Effector memory CD4-positive, alpha-beta T cell (primary cell): ENCODE measurements around the gene PMFBP1.
A peak's percentile ranks its signal among the peaks of the same experiment; 100 is the strongest.
"Not testable (repeated sequence)": the region's sequence is repeated elsewhere in the genome, so short reads cannot be mapped to it uniquely, and the experiment has no call there.

Experiments
- DNase-seq, 3 donors: peaks; one replicate each; pipeline ENCODE4 v3.0.0-alpha.2; 2020
- H3K27ac ChIP-seq: 2 replicates; pipeline ENCODE4 v1.7.0; 2013; ENCODE audit warnings: mild to moderate bottlenecking, low read length, moderate library complexity; ENCODE audit not compliant: insufficient read depth, poor library complexity, severe bottlenecking
- H3K27me3 ChIP-seq: replicated peaks from 2 replicates; pipeline ENCODE4 v1.7.0; 2013; ENCODE audit warnings: mild to moderate bottlenecking, low read length; ENCODE audit not compliant: insufficient read depth, control insufficient read depth, poor library complexity, severe bottlenecking
- H3K36me3 ChIP-seq: 2 replicates; pipeline ENCODE4 v1.7.0; 2013; ENCODE audit warnings: mild to moderate bottlenecking, low read length, moderate library complexity; ENCODE audit not compliant: control insufficient read depth, insufficient read depth
- H3K4me1 ChIP-seq: 2 replicates; pipeline ENCODE4 v1.7.0; 2013; ENCODE audit warnings: low read length, mild to moderate bottlenecking; ENCODE audit not compliant: control insufficient read depth, insufficient read depth, poor library complexity, severe bottlenecking
- H3K4me3 ChIP-seq: 2 replicates; pipeline ENCODE4 v1.7.0; 2013; ENCODE audit warnings: low read length, low read depth, mild to moderate bottlenecking; ENCODE audit not compliant: insufficient read depth, poor library complexity, severe bottlenecking
- H3K9me3 ChIP-seq: 2 replicates; pipeline ENCODE4 v1.7.0; 2013; ENCODE audit warnings: mild to moderate bottlenecking, low read length, moderate library complexity; ENCODE audit not compliant: control insufficient read depth

The PMFBP1 gene

DNA sequence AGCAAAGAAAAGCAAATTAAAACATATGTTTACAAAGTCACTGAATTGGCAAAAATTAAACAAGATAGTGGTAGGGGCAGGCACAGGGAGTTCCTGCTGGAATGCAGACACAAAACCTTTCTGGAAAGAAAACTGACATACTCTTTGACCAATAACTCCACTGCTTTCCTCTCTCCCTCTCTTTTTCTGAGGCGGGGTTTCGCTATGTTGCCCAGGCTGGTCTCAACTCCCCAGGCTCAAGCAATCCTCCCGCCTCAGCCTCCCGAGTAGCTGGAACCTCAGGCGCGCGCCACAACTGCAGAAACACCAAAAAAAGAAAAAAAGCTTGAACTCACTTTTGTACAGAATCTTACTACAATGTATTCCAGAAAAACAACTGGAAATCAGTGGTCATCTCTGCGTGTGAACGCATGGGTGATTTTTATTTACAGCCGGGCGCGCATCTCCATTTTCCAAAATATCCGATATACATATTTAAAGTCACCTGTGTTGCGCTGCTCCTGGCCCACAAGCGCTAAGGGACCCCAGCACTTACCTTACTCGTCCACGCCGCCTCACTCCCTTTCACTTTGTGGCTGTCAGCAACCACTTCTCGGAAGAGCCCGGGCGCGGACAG lies 79.0 kb downstream of the PMFBP1 start:
- Histone ChIP-seq H3K27me3 (no peaks in the 10 kb centered on the region), H3K36me3 (peaks cover 43% of the 10 kb centered on the region), H3K27ac (peak overlapping the region; percentile 94), H3K9me3 (no peaks in the 10 kb centered on the region), H3K4me3 (peak overlapping the region; percentile 76), H3K4me1 (peaks cover 16% of the 10 kb centered on the region)
- no peak for DNase-seq

DNA sequence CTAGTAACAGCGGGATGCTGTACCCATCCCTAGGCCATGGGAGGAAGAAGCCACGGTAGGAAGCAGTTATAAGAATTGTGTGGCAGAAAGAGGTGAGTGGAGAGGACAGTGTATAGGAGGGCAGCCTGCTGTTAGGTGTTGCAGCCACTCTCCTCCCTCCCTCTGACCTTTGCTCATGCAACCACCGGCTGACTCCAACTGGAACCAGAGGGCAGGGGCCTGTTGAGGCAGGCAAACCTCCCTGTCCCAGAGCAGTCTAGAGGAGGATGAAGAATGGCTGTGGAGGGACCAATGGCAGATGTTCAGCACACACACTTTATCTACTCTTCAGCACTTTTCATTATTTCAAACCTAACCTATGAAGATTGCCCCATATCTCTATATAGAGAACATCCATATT lies 80.7 kb downstream of the PMFBP1 start:
- no peak overlapping the region for H3K27ac ChIP-seq
- H3K27me3 ChIP-seq = no peaks in the 10 kb centered on the region
- peaks cover 33% of the 10 kb centered on the region for H3K36me3 ChIP-seq
- peaks cover 16% of the 10 kb centered on the region for H3K4me1 ChIP-seq
- no peak for DNase-seq
- no peaks in the 10 kb centered on the region for H3K9me3 ChIP-seq
- no peak overlapping the region for H3K4me3 ChIP-seq

DNA sequence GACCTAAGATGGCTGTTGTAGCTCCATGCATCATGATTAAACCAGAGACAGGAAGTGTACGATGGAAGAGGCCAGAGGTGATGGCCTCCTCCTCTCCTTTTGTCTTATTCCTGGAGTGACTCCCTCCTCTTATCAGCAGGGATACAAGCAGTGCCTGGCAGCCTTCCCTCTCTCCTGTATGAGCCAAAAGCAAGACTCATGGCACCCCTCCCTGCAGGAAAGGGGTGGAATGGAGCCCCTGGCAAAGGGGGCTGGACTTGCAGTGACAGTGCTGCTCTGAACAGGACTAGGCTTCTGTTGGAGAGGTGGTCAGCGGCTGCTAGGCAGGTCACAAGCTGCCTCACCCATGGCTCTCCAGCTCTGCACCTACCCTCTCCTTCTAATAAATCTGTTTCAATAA lies 87.0 kb downstream of the PMFBP1 start:
- H3K27me3 ChIP-seq = no peaks in the 10 kb centered on the region
- H3K4me1 ChIP-seq = no peaks in the 10 kb centered on the region
- H3K36me3 ChIP-seq = peaks cover 45% of the 10 kb centered on the region
- H3K9me3 ChIP-seq = peaks cover 6% of the 10 kb centered on the region
- no peak for DNase-seq
- no peak overlapping the region for H3K4me3 ChIP-seq
- H3K27ac ChIP-seq = no peak overlapping the region

DNA sequence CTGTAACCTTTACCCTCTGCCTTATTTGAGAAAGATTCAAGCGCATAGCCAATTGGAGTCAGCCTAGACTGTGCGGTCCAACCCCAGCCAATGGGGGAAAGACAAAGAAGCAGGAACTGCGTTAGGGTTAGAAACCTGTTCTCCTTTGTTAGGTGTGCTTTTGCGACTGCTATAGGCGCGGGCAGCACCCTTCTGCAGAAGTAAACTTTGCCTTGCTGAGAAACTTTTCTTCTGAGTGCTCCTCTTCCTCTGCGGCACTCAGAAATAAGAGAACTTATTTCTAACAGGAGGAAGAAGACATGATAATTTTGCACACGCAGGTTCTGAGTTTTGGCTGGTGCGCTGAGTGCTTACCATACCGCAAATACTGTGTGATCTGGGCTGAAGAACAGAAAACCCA lies 87.5 kb downstream of the PMFBP1 start:
- Histone ChIP-seq H3K36me3 (peaks cover 39% of the 10 kb centered on the region), H3K4me1 (no peaks in the 10 kb centered on the region), H3K27ac (no peak overlapping the region), H3K27me3 (no peaks in the 10 kb centered on the region), H3K9me3 (peaks cover 6% of the 10 kb centered on the region), H3K4me3 (no peak overlapping the region)
- DNase-seq = no peak

DNA sequence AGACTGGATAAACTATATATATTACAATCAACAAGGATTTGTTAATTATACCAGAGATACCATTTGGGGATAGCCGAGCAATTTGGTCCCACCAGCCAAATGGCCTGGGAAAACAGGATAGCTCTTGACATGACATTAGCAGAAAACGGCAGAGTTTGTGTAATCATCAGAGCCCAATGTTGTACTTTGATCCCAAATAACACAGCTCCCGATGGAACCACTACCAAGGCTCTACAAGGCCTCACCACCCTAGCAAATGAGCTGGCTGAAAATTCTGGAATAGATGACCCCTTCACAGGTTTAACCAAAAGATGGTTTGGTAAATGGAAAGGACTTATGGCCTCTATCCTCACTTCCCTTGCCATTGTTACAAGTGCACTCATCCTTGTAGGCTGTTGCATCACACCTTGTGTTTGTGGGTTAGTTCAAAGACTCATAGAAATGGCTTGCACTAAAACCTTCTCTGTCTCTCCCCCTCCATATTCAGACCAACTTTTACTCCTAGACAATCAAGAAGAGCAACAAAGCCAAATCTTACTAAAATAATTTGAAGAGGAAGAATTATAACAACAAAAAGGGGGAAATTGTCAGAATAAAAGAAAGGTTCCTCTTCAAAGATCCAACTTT lies 88.1 kb downstream of the PMFBP1 start:
- H3K4me3 ChIP-seq = no peak overlapping the region
- no peak overlapping the region for H3K27ac ChIP-seq
- no peaks in the 10 kb centered on the region for H3K4me1 ChIP-seq
- peaks cover 6% of the 10 kb centered on the region for H3K9me3 ChIP-seq
- no peak for DNase-seq
- no peaks in the 10 kb centered on the region for H3K27me3 ChIP-seq
- peaks cover 34% of the 10 kb centered on the region for H3K36me3 ChIP-seq

DNA sequence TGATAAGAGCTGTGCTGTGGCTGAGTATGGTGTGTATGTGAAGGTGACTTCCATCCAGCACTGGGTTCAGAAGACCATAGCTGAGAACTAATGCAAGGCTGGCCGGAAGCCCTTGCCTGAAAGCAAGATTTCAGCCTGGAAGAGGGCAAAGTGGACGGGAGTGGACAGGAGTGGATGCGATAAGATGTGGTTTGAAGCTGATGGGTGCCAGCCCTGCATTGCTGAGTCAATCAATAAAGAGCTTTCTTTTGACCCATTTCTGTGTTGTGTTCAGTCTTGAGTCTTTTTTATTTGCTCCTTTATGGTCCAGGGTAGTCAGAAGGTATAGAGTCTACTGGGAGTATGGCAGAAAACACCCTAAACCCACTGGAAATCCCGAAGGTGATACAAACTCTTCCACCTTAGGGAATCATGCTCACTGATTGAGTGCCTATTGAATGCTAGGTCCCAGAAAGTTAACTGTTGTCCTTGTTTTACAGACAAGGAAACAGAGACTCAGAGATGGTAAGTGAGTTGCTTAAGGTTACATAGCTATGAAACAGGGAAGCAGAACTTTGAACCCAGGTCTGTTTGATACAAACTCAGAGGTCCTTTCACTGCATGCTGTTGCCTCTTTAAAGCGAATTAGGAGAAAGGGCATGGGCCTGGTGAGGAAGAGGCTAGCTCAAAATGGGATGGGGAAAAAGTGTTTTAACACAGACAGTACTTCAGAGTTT lies 94.8 kb downstream of the PMFBP1 start:
- not testable (repeated sequence) for H3K4me1 ChIP-seq, H3K27ac ChIP-seq, DNase-seq, H3K4me3 ChIP-seq, H3K9me3 ChIP-seq, H3K36me3 ChIP-seq, H3K27me3 ChIP-seq

DNA sequence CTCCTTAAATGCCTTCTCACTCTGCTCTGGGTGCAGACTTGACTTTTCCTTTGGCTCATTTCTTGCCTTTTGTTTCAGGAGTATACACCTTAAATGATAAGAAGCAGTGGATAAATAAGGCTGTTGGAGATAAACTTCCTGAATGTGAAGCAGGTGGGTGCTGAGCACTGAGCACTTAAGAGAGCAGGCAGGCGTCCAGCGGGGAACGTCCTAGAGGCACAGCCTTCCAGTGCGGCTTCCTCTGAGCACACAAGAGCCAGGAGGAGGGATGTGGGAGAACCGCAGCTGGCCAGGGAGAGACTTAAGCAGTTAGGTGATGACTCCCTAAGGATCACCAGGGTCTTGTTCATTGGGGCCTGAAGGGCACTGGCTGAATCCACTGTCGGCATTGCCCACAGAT lies 96.9 kb downstream of the PMFBP1 start:
- not testable (repeated sequence) for H3K27ac ChIP-seq, H3K4me3 ChIP-seq, H3K4me1 ChIP-seq, H3K27me3 ChIP-seq, DNase-seq, H3K9me3 ChIP-seq, H3K36me3 ChIP-seq

DNA sequence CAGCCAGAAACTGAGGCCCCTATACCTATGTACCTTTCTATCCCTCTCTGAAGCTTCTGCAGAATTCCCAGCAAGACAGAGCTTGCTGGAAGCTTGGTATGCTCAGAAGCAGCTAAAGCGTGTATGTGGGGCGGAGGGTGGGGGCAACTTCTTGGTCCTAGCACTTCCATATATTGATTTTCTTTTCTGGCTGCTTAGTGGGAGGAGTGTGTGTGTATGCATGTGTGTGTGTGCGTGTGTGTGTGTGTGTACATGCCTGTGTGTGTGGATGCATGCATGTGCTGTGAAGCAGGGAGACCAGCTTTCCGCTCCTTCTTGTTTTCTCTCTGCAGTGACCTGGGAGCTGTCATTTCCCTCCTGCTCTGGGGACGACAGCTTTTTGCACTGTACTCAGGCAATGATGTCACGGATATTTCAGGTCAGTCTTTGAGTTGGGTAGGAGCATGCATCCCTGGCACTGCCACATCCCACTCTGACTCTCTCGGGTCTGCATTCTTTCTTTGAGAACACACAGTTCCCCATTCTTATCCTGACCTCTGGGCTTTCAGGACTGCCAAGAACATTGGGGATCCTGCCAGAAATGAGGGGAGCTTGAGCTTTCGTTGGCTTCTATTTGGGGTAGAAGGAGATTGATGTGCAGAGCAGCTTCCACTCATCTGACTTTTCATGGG lies 98.3 kb downstream of the PMFBP1 start:
- Histone ChIP-seq H3K27ac (no peak overlapping the region), H3K4me1 (no peaks in the 10 kb centered on the region), H3K4me3 (no peak overlapping the region), H3K9me3 (no peaks in the 10 kb centered on the region), H3K36me3 (no peaks in the 10 kb centered on the region), H3K27me3 (no peaks in the 10 kb centered on the region)
- no peak for DNase-seq

DNA sequence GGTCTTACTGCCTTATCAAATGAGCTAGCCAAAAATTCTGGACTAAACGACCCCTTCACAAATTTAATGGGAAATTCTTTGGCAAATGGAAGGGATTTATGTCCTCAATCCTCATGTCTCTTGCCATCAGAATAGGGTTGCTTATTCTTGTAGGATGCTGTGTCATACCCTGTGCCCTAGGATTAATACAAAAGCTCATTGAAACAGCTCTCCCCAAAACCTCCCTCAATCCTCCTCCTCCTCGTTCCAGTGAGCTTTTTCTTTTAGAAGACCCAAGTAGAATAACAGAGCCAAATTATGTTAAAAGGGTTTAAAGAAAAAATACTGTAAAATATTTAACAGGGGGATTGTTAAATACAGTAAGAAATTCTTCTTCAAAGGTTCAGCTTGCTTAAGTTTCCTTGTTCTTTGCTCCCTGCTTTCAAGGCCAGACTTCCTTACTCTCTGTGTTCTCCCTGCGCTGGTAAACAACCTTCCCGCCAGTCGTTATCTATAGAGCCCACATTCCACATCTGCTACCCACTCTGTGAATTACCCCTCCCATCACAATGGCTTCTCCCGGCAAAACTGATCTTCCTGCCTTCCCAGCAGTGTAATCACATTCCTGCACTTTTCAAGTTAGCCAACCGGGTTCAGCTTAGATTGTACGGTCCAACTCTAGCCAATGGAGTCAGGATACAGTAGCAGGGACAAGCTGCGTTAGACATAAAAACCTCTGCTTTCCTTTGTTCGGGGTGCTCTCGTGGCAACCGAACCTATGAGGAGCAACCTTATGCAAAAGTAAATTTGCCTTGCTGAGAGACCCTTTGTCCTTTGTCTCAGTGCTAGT lies 99.2 kb downstream of the PMFBP1 start:
- no peak for DNase-seq
- no peaks in the 10 kb centered on the region for H3K4me1 ChIP-seq
- H3K27ac ChIP-seq = no peak overlapping the region
- no peak overlapping the region for H3K4me3 ChIP-seq
- H3K36me3 ChIP-seq = no peaks in the 10 kb centered on the region
- no peaks in the 10 kb centered on the region for H3K9me3 ChIP-seq
- no peaks in the 10 kb centered on the region for H3K27me3 ChIP-seq
